ENCODE data around the gene ANXA10. TPM values are rescaled to one million over a fixed set of nuclear protein-coding genes. Genes with fewer than 3 reads are reported as not detected.

Gene ANXA10
- total and polyA plus RNA-seq, 2 of the 8 experiments (the other 6 are each of a cell fraction or from before 2014, with no cell fraction given) = not detected

DNA sequence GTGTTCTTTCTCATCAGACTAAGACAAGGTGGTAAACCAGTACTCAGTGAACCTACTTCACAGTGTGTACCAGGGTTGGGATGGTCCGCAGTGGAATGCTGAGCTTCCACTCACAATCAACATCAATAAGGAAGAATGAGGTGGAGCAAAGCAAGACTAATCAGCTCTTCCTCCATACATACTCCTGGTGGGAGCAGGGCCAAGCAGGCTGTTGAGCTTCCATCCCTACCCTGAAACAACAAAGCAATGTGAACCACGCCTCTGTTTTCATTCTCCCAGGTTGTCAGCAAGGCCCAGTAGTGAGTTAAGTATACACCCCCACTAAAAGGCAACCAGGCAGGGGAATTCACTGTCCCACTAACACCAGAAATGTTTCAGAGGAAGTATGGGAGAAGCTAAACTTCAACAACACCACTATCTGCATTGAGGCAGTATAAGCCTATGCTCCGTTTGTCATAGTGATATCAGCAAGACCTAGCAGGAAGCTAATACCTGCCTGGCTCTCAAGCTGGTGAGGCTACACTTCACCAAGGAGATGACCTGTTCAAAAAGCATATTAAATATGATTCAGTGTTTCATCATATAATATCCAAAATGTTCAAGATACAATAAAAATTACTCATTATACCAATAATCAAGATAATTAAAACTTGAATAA is 116.7 kb downstream of the ANXA10 start (continued):
- TF ChIP-seq CHD7 (IDR thresholded peaks at IDR 0.05; ENCODE audit: insufficient replicate concordance, low read length) = no peak
- no peak for TF ChIP-seq BACH1 (IDR thresholded peaks at IDR 0.05; ENCODE audit: low read length)
- TF ChIP-seq CREB1 (IDR thresholded peaks at IDR 0.05) = no peak
- no peak for TF ChIP-seq JUN (IDR thresholded peaks at IDR 0.05; ENCODE audit: low read depth, low read length)
- TF ChIP-seq POU5F1 (IDR thresholded peaks at IDR 0.05; ENCODE audit: low read depth, low read length) = no peak
- no peak for TF ChIP-seq ZNF274 (IDR thresholded peaks at IDR 0.05; ENCODE audit: borderline replicate concordance, extremely low read depth, low read length)
- TF ChIP-seq RNF2 (IDR thresholded peaks at IDR 0.05; ENCODE audit: borderline replicate concordance, low read depth, low read length, missing control alignments, poor library complexity, severe bottlenecking) = no peak
- no peak for TF ChIP-seq RAD21 (IDR thresholded peaks at IDR 0.05 in 1 of 2, conservative IDR thresholded peaks at IDR 0.05 in 1 of 2; ENCODE audit: low read depth in 2 of 2, low read length in 2 of 2)
- no peak for TF ChIP-seq SP1 (IDR thresholded peaks at IDR 0.05; ENCODE audit: low read depth, low read length)

Measured in H1 (cell line).